Natural killer cell (primary cell): ENCODE measurements around the gene CABP1. TPM values are rescaled to one million over a fixed set of nuclear protein-coding genes. Genes with fewer than 3 reads are reported as not detected.

Experiments
- ATAC-seq, 3 donors: fragments of 150-1000 bp in 2 of 3; fragments of 200-7000 bp in 1 of 3; cut with Tn5 transposase; 1 replicate in 1 of 3; 2 replicates in 2 of 3; pipeline ENCODE4 v1.10.0; 2021; ENCODE audit warnings: mild to moderate bottlenecking in 2 of 3, moderate library complexity in 2 of 3
- DNase-seq, 2 donors: peaks; one replicate each; pipeline versions ENCODE4 v3.0.0 to v3.0.0-alpha.2; 2013 to 2021; ENCODE audit warnings: mixed read lengths in 1 of 2
- H3K27ac ChIP-seq: one replicate; pipeline ENCODE4 v1.5.1; 2013; ENCODE audit warnings: mild to moderate bottlenecking, low read length
- H3K27me3 ChIP-seq: one replicate; pipeline ENCODE4 v1.6.1; 2013; ENCODE audit warnings: low read length; ENCODE audit not compliant: control insufficient read depth, insufficient read depth
- H3K36me3 ChIP-seq: one replicate; pipeline ENCODE4 v1.6.1; 2013; ENCODE audit warnings: low read length; ENCODE audit not compliant: control insufficient read depth, insufficient read depth
- H3K4me1 ChIP-seq: one replicate; pipeline ENCODE4 v1.6.1; 2013; ENCODE audit warnings: low read length; ENCODE audit not compliant: control insufficient read depth, insufficient read depth
- H3K4me3 ChIP-seq: one replicate; pipeline ENCODE4 v1.5.1; 2013; ENCODE audit warnings: low read length
- H3K9me3 ChIP-seq: one replicate; pipeline ENCODE4 v1.6.1; 2013; ENCODE audit warnings: low read length; ENCODE audit not compliant: control insufficient read depth, insufficient read depth
- H3K27ac Mint-ChIP-seq, 2 donors: one replicate each; pipeline ENCODE4 v1.8.0; 2022; ENCODE audit warnings: mild to moderate bottlenecking in 2 of 2, mixed read lengths in 2 of 2, moderate library complexity in 1 of 2
- H3K27me3 Mint-ChIP-seq, 2 donors: one replicate each; pipeline ENCODE4 v1.8.0; 2022; ENCODE audit warnings: low read depth in 2 of 2, mixed read lengths in 2 of 2
- H3K36me3 Mint-ChIP-seq: one replicate; pipeline ENCODE4 v1.8.0; 2022; ENCODE audit warnings: mixed read lengths
- H3K4me1 Mint-ChIP-seq, 2 donors: one replicate each; pipeline ENCODE4 v1.8.0; 2022; ENCODE audit warnings: mixed read lengths in 2 of 2
- H3K4me3 Mint-ChIP-seq: one replicate; pipeline ENCODE4 v1.8.0; 2022; ENCODE audit warnings: mild to moderate bottlenecking, moderate library complexity, mixed read lengths
- H3K9me3 Mint-ChIP-seq, 2 donors: one replicate each; pipeline ENCODE4 v1.8.0; 2022; ENCODE audit warnings: mixed read lengths in 2 of 2
- WGBS: methylation state at CpG from one replicate; pipeline ENCODE4 v1.1.7; 2013; ENCODE audit warnings: missing lambda C conversion rate; ENCODE audit not compliant: insufficient coverage; 5-methylcytosine and 5-hydroxymethylcytosine counted together
- intact Hi-C: fragments of 100-400 bp; cut with micrococcal nuclease; formaldehyde crosslinking; loops from one replicate; pipeline ENCODE4 v1.14.2; 2022
- total RNA-seq, 4 donors: library from RNA; stranded (reverse); fragments of 120-200 nt in 1 of 4; gene quantifications; one replicate each; pipeline versions ENCODE4 v1.2.3 to v1.2.4, GENCODE V29; 2013 to 2022
- TF ChIP-seq, protein P1 (sequence below): fragments of 200-600 bp; IDR thresholded peaks from one replicate; pipeline ENCODE4 v1.8.0; 2022; ENCODE audit warnings: antibody characterized with exemption

Gene CABP1
- total RNA-seq, 3 donors from 2014 or later (not counting 1 experiment from before 2014, with no cell fraction given) = not detected

DNA sequence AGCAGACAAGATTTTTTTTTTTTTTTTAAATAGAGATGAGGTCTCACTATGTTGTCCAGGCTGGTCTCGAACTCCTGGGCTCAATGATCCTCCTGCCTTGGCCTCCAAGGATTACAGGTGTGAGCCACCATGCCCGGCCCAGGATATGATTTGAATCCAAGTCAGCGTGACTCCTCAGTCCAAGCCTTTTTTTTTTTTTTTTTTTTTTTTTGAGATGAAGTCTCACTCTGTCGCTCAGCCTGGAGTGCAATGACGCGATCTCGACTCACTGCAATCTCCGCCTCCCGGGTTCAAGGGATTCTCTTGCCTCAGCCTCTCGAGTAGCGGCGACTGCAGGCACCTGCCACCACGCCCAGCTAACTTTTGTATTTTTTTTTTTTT is 6.9 kb downstream of the CABP1 start:
- Mint-ChIP-seq H3K27ac (no peak overlapping the region), H3K4me1 (peaks cover 12 to 14% of the 10 kb centered on the region in 2 donors), H3K36me3 (no peaks in the 10 kb centered on the region), H3K4me3 (no peak overlapping the region), H3K27me3 (peaks cover 44 to 53% of the 10 kb centered on the region in 2 donors), H3K9me3 (no peaks in the 10 kb centered on the region)
- no peaks in the 10 kb centered on the region for H3K36me3 ChIP-seq
- H3K4me3 ChIP-seq = no peak overlapping the region
- DNase-seq = no peak
- TF ChIP-seq, protein P1, sequence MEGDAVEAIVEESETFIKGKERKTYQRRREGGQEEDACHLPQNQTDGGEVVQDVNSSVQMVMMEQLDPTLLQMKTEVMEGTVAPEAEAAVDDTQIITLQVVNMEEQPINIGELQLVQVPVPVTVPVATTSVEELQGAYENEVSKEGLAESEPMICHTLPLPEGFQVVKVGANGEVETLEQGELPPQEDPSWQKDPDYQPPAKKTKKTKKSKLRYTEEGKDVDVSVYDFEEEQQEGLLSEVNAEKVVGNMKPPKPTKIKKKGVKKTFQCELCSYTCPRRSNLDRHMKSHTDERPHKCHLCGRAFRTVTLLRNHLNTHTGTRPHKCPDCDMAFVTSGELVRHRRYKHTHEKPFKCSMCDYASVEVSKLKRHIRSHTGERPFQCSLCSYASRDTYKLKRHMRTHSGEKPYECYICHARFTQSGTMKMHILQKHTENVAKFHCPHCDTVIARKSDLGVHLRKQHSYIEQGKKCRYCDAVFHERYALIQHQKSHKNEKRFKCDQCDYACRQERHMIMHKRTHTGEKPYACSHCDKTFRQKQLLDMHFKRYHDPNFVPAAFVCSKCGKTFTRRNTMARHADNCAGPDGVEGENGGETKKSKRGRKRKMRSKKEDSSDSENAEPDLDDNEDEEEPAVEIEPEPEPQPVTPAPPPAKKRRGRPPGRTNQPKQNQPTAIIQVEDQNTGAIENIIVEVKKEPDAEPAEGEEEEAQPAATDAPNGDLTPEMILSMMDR = no peak
- no peak for ATAC-seq
- H3K9me3 ChIP-seq = no peaks in the 10 kb centered on the region
- peaks cover 14% of the 10 kb centered on the region for H3K27me3 ChIP-seq
- H3K27ac ChIP-seq = no peak overlapping the region
- WGBS = 92% methylated on average over 13 of the region's 13 CpGs
- H3K4me1 ChIP-seq = peaks cover 11% of the 10 kb centered on the region
- intact Hi-C loops = loop anchor here (1.0 to 10.0 kb wide), 5 partner anchors 67 to 463 kb away; partner anchors contain the start of genes COX6A1 and PLA2G1B

DNA sequence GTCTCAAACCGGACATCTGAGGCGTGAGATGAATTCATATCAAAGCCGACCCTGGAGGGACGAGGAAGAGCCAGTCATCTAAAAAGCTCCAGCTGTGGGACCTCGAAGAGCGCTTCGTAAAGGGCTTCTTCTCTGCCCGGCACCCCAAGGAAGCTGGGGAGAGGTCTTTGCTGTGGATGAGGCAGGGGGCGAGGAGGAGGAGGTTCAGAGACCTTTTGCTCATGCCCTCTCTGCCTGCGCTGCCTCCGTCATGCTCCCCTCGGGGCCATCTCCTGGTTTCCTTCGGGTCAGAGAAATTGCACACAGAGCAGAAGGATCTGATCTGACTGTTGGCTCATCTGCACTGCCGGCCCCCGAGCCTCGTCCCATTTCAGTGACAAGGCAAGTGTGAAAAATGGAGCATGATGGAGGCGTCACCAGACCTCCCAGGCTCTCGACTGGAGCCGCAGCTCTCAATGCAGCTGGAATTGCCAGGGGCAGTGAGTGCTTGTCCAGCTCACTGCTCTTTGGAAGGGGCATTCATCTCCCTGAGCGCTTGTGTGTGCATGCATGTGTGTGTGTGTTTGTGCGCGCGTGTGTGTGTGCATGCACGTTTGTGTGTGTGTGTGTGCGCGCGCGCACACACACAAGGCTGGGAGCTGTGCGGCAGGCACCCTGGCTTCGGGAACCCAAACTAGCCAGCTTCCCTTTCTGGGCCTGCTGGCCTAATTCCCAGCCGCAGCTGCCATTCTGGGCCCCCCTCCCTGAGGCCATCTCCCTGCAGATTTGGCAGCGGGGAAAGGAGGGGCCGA is 9.2 kb downstream of the CABP1 start:
- intact Hi-C loops = loop anchor here (1.0 to 10.0 kb wide), 2 partner anchors 66 to 325 kb away; partner anchors contain the start of gene PLA2G1B
- H3K27ac ChIP-seq = no peak overlapping the region
- 5% methylated on average over 33 of the region's 33 CpGs for WGBS
- Mint-ChIP-seq H3K9me3 (no peaks in the 10 kb centered on the region), H3K4me1 (peaks cover 12 to 14% of the 10 kb centered on the region in 2 donors), H3K36me3 (no peaks in the 10 kb centered on the region), H3K27me3 (peaks cover 36% of the 10 kb centered on the region in 2 donors), H3K27ac (no peak overlapping the region), H3K4me3 (no peak overlapping the region)
- no peak overlapping the region for H3K4me3 ChIP-seq
- TF ChIP-seq, protein P1 = peak; percentile 27
- peaks cover 8% of the 10 kb centered on the region for H3K27me3 ChIP-seq
- H3K36me3 ChIP-seq = no peaks in the 10 kb centered on the region
- peaks cover 11% of the 10 kb centered on the region for H3K4me1 ChIP-seq
- ATAC-seq (no peak), DNase-seq (no peak)
- H3K9me3 ChIP-seq = no peaks in the 10 kb centered on the region

DNA sequence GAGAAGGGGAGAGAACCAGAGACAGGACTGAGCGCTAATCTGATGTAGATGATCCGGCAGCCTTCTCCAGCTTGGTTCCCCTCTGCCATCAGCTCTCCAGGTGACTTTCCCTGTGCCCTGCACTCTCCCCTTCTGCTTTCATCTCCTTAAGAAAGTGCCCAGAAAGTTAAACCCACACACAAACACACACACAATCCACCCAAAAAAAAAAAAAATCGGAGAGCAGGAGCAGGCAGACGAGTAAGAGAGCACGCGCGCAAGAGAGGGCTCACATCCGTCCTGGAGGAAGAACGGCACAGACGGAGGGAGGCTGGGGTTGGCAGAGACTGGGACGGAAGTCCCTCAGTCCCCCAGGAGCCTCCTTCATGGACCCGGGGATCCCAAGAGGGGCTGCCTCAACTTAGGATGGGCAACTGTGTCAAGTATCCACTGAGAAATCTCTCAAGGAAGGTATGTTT is 9.8 kb downstream of the CABP1 start:
- TF ChIP-seq, protein P1 = no peak
- Histone ChIP-seq H3K9me3 (no peaks in the 10 kb centered on the region), H3K36me3 (no peaks in the 10 kb centered on the region), H3K4me3 (no peak overlapping the region), H3K4me1 (peaks cover 11% of the 10 kb centered on the region), H3K27ac (no peak overlapping the region), H3K27me3 (peaks cover 8% of the 10 kb centered on the region)
- H3K4me3 Mint-ChIP-seq = no peak overlapping the region
- H3K4me1 Mint-ChIP-seq = peaks cover 12 to 14% of the 10 kb centered on the region in 2 donors
- H3K9me3 Mint-ChIP-seq = no peaks in the 10 kb centered on the region
- no peak for ATAC-seq
- WGBS = 60% methylated on average over 12 of the region's 12 CpGs
- peaks cover 35 to 36% of the 10 kb centered on the region in 2 donors for H3K27me3 Mint-ChIP-seq
- intact Hi-C loops = no loop called here
- no peak overlapping the region for H3K27ac Mint-ChIP-seq
- DNase-seq = no peak
- H3K36me3 Mint-ChIP-seq = no peaks in the 10 kb centered on the region
